PC-3 (cell line): ENCODE measurements around the gene UTRN. TPM values are rescaled to one million over a fixed set of nuclear protein-coding genes. Genes with fewer than 3 reads are reported as not detected.

Source experiments
- ATAC-seq: fragments of 200-7000 bp; cut with Tn5 transposase; 2 replicates; pipeline ENCODE4 v1.9.1; 2020; ENCODE audit warnings: mild to moderate bottlenecking, moderate library complexity
- BruUV-seq: library from RNA; stranded (reverse); fragments of 400-500 nt; replicated peaks from 2 replicates; lab custom pipeline; 2021; lab: Mats Ljungman, UMichigan
- CTCF ChIA-PET: fragments of 300-600 bp; sonication (Branson Sonifier 250); formaldehyde crosslinking; loops from one replicate; lab custom pipeline; 2022; ENCODE audit warnings: antibody characterized with exemption; lab: Charles Lee
- POLR2A ChIA-PET: fragments of 300-600 bp; sonication (Branson Sonifier 250); formaldehyde crosslinking; loops from one replicate; lab custom pipeline; 2022; ENCODE audit warnings: antibody characterized with exemption; ENCODE audit not compliant: unreplicated experiment; lab: Charles Lee
- DNase-seq: peaks from one replicate; pipeline ENCODE4 v3.0.0-alpha.2; 2015
- H2AFZ ChIP-seq: fragments of 300-600 bp; sonication (generic); 2 replicates; pipeline ENCODE4 v1.6.0; 2016; ENCODE audit warnings: antibody characterized with exemption, low read length
- H3F3A ChIP-seq: fragments of 300-600 bp; sonication (generic); one replicate; pipeline ENCODE4 v1.6.0; 2017; ENCODE audit warnings: antibody characterized with exemption, low read length, control low read depth, mild to moderate bottlenecking; ENCODE audit not compliant: unreplicated experiment
- H3K27ac ChIP-seq: fragments of 300-600 bp; sonication (generic); 2 replicates; pipeline ENCODE4 v1.5.1; 2016; ENCODE audit warnings: mild to moderate bottlenecking, low read length
- H3K27me3 ChIP-seq: fragments of 300-600 bp; sonication (generic); 2 replicates; pipeline ENCODE4 v1.6.1; 2016; ENCODE audit warnings: low read length, mixed read lengths
- H3K36me3 ChIP-seq: fragments of 300-600 bp; sonication (generic); 2 replicates; pipeline ENCODE4 v1.6.1; 2016; ENCODE audit warnings: low read depth, mixed run types, low read length, mixed read lengths
- H3K4me1 ChIP-seq: fragments of 300-600 bp; sonication (generic); 2 replicates; pipeline ENCODE4 v1.5.1; 2016; ENCODE audit warnings: low read length; ENCODE audit not compliant: insufficient read depth
- H3K4me2 ChIP-seq: fragments of 300-600 bp; sonication (generic); 2 replicates; pipeline ENCODE4 v1.6.0; 2016; ENCODE audit warnings: low read length
- H3K4me3 ChIP-seq: fragments of 300-600 bp; sonication (generic); 2 replicates; pipeline ENCODE4 v1.5.1; 2016; ENCODE audit warnings: mild to moderate bottlenecking, low read length, mixed read lengths
- H3K79me2 ChIP-seq: fragments of 300-600 bp; sonication (generic); 2 replicates; pipeline ENCODE4 v1.6.1; 2017; ENCODE audit warnings: low read length, mixed read lengths
- H3K9ac ChIP-seq: fragments of 300-600 bp; sonication (generic); 2 replicates; pipeline ENCODE4 v1.6.0; 2016; ENCODE audit warnings: mild to moderate bottlenecking, low read length
- H3K9me2 ChIP-seq: fragments of 300-600 bp; sonication (generic); replicated peaks from 2 replicates; pipeline ENCODE4 v1.6.1; 2016; ENCODE audit warnings: mixed run types, low read length, mixed read lengths
- H3K9me3 ChIP-seq: fragments of 300-600 bp; sonication (generic); 2 replicates; pipeline ENCODE4 v1.6.1; 2016; ENCODE audit warnings: low read length, mixed read lengths
- H4K20me1 ChIP-seq: fragments of 300-600 bp; sonication (generic); 2 replicates; pipeline ENCODE4 v1.6.1; 2016; ENCODE audit warnings: low read length, mixed read lengths
- EZH2 ChIP-seq: fragments of 300-600 bp; sonication (generic); IDR thresholded peaks from one replicate; pipeline ENCODE4 v1.6.1; 2017; ENCODE audit warnings: antibody characterized with exemption, mild to moderate bottlenecking, low read length; ENCODE audit not compliant: unreplicated experiment
- EZH2phosphoT487 ChIP-seq: fragments of 300-600 bp; sonication (generic); IDR thresholded peaks from 2 replicates; pipeline ENCODE4 v1.6.1; 2018; ENCODE audit warnings: mild to moderate bottlenecking, antibody characterized with exemption, low read length, borderline replicate concordance
- intact Hi-C: fragments of 100-400 bp; cut with micrococcal nuclease; formaldehyde crosslinking; loops from 2 replicates; pipeline ENCODE4 v1.9.0; 2023
- total RNA-seq: library from RNA; depleted of rRNA; stranded (reverse); fragments of >200 nt; gene quantifications from 2 replicates; pipeline ENCODE4 v1.2.3, GENCODE V29; 2014
- TF ChIP-seq, protein P1 (sequence below): fragments of 300-600 bp; sonication (generic); conservative IDR thresholded peaks from 2 replicates; pipeline ENCODE4 v1.5.1; 2017; ENCODE audit warnings: antibody characterized with exemption, low read depth, mild to moderate bottlenecking, low read length

Gene UTRN
- total RNA-seq, 1 experiment from 2014 or later: 58.3 TPM

DNA sequence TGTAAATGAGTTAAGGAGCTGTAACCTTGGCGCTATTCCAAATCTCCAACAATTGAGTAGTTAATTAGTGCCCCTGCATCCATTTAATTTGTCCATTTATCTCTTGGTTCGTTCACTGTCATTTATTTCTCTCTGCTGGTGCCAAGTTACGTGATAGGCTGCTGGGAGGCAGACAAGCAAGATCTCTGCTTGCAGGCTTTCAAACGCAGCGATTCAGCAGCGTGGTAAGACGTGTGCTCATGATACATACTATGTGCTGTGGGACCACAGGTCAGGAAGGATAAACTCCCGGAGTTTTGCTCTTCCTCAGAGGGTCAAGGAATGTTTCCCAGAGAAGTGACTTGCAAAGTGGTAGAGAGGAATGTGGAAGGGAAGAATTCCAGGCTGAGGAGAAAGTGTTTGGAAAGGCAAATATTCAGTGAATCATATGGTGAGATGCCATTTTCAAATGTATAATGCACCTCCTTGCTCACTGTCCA, 46.4 kb downstream of the UTRN start:
- DNase-seq: peak; percentile 13
- no peak for ATAC-seq
- no peak overlapping the region for H2AFZ ChIP-seq
- H3F3A ChIP-seq: no peaks in the 10 kb centered on the region
- no peaks in the 10 kb centered on the region for H3K27me3 ChIP-seq
- TF ChIP-seq, protein P1, sequence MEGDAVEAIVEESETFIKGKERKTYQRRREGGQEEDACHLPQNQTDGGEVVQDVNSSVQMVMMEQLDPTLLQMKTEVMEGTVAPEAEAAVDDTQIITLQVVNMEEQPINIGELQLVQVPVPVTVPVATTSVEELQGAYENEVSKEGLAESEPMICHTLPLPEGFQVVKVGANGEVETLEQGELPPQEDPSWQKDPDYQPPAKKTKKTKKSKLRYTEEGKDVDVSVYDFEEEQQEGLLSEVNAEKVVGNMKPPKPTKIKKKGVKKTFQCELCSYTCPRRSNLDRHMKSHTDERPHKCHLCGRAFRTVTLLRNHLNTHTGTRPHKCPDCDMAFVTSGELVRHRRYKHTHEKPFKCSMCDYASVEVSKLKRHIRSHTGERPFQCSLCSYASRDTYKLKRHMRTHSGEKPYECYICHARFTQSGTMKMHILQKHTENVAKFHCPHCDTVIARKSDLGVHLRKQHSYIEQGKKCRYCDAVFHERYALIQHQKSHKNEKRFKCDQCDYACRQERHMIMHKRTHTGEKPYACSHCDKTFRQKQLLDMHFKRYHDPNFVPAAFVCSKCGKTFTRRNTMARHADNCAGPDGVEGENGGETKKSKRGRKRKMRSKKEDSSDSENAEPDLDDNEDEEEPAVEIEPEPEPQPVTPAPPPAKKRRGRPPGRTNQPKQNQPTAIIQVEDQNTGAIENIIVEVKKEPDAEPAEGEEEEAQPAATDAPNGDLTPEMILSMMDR: no peak
- TF ChIP-seq EZH2phosphoT487 (no peak), EZH2 (no peak)
- no peaks in the 10 kb centered on the region for H3K9me3 ChIP-seq
- CTCF ChIA-PET: no interaction called here
- no peak overlapping the region for H3K9ac ChIP-seq
- H3K79me2 ChIP-seq: peaks cover 63% of the 10 kb centered on the region
- peaks cover 23% of the 10 kb centered on the region for H3K4me1 ChIP-seq
- intact Hi-C loops: no loop called here
- no peak overlapping the region for H3K4me3 ChIP-seq
- H4K20me1 ChIP-seq: no peaks in the 10 kb centered on the region
- H3K9me2 ChIP-seq: no peaks in the 10 kb centered on the region
- no peaks in the 10 kb centered on the region for H3K36me3 ChIP-seq
- BruUV-seq: no TSS peak
- H3K27ac ChIP-seq: no peak overlapping the region
- POLR2A ChIA-PET: interaction anchor here (0.5 kb wide), 1 partner anchor 145 kb away, joined by 3 read pairs; no protein-coding TSS in a partner anchor
- peak overlapping the region; percentile 68; the same call in 1 of the 2 replicates for H3K4me2 ChIP-seq

DNA sequence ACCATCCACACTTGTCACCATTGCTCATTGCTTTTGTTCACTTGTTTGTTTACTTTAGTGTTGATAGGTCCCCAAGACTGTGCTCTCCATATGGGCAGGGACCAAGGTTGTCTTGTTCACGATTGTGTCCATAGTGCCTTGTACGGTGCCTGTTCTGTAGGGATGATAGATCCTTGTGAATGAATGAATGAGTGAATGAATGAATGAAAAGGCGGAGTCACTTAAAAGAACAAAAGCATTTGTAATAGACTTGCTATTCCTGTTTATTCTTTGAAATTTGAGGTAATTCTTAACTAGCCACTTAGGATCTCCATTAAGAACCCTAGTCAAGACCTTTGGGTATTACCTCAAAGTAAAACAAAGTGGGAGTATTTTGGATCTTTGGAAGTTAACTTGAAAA, 47.0 kb downstream of the UTRN start:
- Histone ChIP-seq H3K4me3 (no peak overlapping the region), H3K36me3 (no peaks in the 10 kb centered on the region), H3K9me3 (no peaks in the 10 kb centered on the region), H3F3A (no peaks in the 10 kb centered on the region), H3K4me2 (no peak overlapping the region), H3K9ac (no peak overlapping the region), H3K9me2 (no peaks in the 10 kb centered on the region), H3K4me1 (peaks cover 23% of the 10 kb centered on the region), H3K27ac (no peak overlapping the region), H3K79me2 (peaks cover 57% of the 10 kb centered on the region), H4K20me1 (no peaks in the 10 kb centered on the region), H2AFZ (no peak overlapping the region), H3K27me3 (no peaks in the 10 kb centered on the region)
- CTCF ChIA-PET: no interaction called here
- POLR2A ChIA-PET: no interaction called here
- TF ChIP-seq, protein P1: no peak
- TF ChIP-seq EZH2 (no peak), EZH2phosphoT487 (no peak)
- BruUV-seq: no TSS peak
- intact Hi-C loops: no loop called here
- DNase-seq (no peak), ATAC-seq (no peak)

DNA sequence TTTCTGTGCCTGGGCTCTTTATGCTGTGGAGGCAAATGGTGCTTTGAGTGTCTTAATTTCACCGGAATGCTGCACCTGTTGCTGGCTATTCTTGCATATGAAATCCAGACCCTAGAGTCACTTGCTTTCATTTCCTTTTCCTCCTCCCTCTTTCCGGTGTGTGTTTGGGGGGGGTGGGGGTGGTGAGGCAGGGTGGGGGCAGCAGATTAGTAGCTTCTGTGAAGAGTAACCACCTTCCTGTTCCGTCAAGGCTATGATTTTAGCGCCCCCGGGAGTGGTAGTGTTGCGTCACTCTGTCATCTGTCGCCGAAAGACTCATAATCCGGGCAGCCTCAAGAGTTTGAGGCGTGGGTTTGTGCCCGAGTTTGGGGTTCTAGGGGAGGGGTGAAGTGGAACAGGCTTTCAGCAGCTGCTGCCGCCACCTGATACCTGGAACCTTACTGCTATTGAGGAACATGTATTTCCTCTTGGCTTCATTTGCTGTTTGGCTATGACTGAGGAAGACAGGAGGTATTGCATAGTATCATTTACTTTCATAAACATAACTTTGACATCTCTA, 49.1 kb downstream of the UTRN start:
- CTCF ChIA-PET: no interaction called here
- ATAC-seq: no peak

More for the DNA sequence above, 49.1 kb downstream of the UTRN start:
- Histone ChIP-seq H3K79me2 (peaks cover 66% of the 10 kb centered on the region), H3K9me3 (no peaks in the 10 kb centered on the region), H3K4me2 (no peak overlapping the region), H3K4me3 (no peak overlapping the region), H3K27ac (no peak overlapping the region), H3F3A (no peaks in the 10 kb centered on the region), H3K27me3 (no peaks in the 10 kb centered on the region), H3K36me3 (no peaks in the 10 kb centered on the region), H4K20me1 (no peaks in the 10 kb centered on the region), H3K9me2 (no peaks in the 10 kb centered on the region), H2AFZ (no peak overlapping the region), H3K9ac (no peak overlapping the region), H3K4me1 (peaks cover 23% of the 10 kb centered on the region)
- BruUV-seq: no TSS peak
- POLR2A ChIA-PET: no interaction called here
- TF ChIP-seq EZH2phosphoT487: no peak
- TF ChIP-seq, protein P1: no peak
- TF ChIP-seq EZH2: no peak
- no peak for DNase-seq
- intact Hi-C loops: no loop called here
